Loucy (cell line): Measurements from ENCODE around the gene IFITM10.
A peak's percentile ranks its signal among the peaks of the same experiment; 100 is the strongest.

Experiments used
- H2AFZ ChIP-seq: fragments of 200-600 bp; sonication (generic); 2 replicates; pipeline ENCODE4 v1.6.0; 2016; ENCODE audit warnings: antibody characterized with exemption, mild to moderate bottlenecking, low read length, moderate library complexity
- H3F3A ChIP-seq: fragments of 200-600 bp; 2 replicates; pipeline ENCODE4 v1.6.0; 2016; ENCODE audit warnings: antibody characterized with exemption, low read depth, mild to moderate bottlenecking
- H3K27me3 ChIP-seq: fragments of 200-600 bp; sonication (generic); 2 replicates; pipeline ENCODE4 v1.6.1; 2014; ENCODE audit warnings: low read length, mild to moderate bottlenecking; ENCODE audit not compliant: insufficient read depth, poor library complexity, severe bottlenecking
- H3K36me3 ChIP-seq: fragments of 200-600 bp; sonication (generic); 2 replicates; pipeline ENCODE4 v1.6.1; 2016; ENCODE audit warnings: low read length; ENCODE audit not compliant: insufficient read depth
- H3K4me1 ChIP-seq: fragments of 200-600 bp; sonication (generic); 2 replicates; pipeline ENCODE4 v1.5.1; 2014; ENCODE audit warnings: low read length, mild to moderate bottlenecking; ENCODE audit not compliant: insufficient read depth, poor library complexity, severe bottlenecking
- H3K4me2 ChIP-seq: fragments of 200-600 bp; sonication (generic); 2 replicates; pipeline ENCODE4 v1.6.0; 2014; ENCODE audit warnings: antibody characterized with exemption, low read length, low read depth, mild to moderate bottlenecking; ENCODE audit not compliant: poor library complexity, severe bottlenecking
- H3K4me3 ChIP-seq: fragments of 200-600 bp; sonication (generic); 2 replicates; pipeline ENCODE4 v1.5.1; 2014; ENCODE audit warnings: low read length, mild to moderate bottlenecking, mixed read lengths; ENCODE audit not compliant: poor library complexity, severe bottlenecking
- H3K79me2 ChIP-seq: fragments of 200-600 bp; sonication (generic); 2 replicates; pipeline ENCODE4 v1.6.1; 2014; ENCODE audit warnings: low read length; ENCODE audit not compliant: insufficient read depth
- H3K9ac ChIP-seq: fragments of 200-600 bp; sonication (generic); 2 replicates; pipeline ENCODE4 v1.6.0; 2014; ENCODE audit warnings: mild to moderate bottlenecking, low read depth, low read length, moderate library complexity; ENCODE audit not compliant: poor library complexity, severe bottlenecking
- H3K9me2 ChIP-seq: fragments of 200-600 bp; sonication (generic); replicated peaks from 2 replicates; pipeline ENCODE4 v1.6.1; 2016; ENCODE audit warnings: low read depth, low read length, mixed read lengths
- H3K9me3 ChIP-seq: fragments of 200-600 bp; sonication (generic); 2 replicates; pipeline ENCODE4 v1.6.1; 2014; ENCODE audit warnings: mild to moderate bottlenecking, antibody characterized with exemption, low read length, low read depth; ENCODE audit not compliant: insufficient read depth
- H4K20me1 ChIP-seq: fragments of 200-600 bp; sonication (generic); 2 replicates; pipeline ENCODE4 v1.6.0; 2014; ENCODE audit warnings: antibody characterized with exemption, low read length, mild to moderate bottlenecking; ENCODE audit not compliant: insufficient read depth, poor library complexity, severe bottlenecking
- EZH2phosphoT487 ChIP-seq: fragments of 200-600 bp; IDR thresholded peaks from 2 replicates; pipeline ENCODE4 v1.6.1; 2018; ENCODE audit warnings: antibody characterized with exemption, mild to moderate bottlenecking, moderate library complexity, borderline replicate concordance
- TF ChIP-seq, protein P1 (sequence below): fragments of 200-600 bp; sonication (generic); conservative IDR thresholded peaks from 2 replicates; pipeline ENCODE4 v1.5.1; 2014; ENCODE audit warnings: mild to moderate bottlenecking, antibody characterized with exemption, low read length

Gene IFITM10

DNA sequence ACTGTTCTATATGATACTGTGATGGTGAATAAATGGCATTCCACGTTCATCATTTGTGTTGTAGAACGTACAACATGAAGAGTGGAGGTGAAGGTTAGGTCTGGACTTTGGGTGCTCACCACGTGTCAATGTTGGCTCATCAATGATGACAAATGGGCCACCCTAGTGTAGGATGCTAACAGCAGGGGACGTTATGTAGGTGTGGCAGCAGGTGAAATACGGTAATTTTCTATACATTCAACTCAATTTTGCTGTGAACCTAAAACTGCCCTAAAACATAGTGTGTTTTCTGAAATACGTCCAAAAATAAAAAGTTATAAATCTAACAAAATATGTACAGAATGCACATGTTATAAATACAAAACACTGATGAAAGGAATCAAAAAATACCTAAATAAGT lies 47.2 kb downstream of the IFITM10 start:
- H3K4me2 ChIP-seq, result no peak overlapping the region
- no peak overlapping the region for H3K4me3 ChIP-seq
- H3K9me2 ChIP-seq, result no peaks in the 10 kb centered on the region
- H4K20me1 ChIP-seq, result no peaks in the 10 kb centered on the region
- no peaks in the 10 kb centered on the region for H3K36me3 ChIP-seq
- H3K4me1 ChIP-seq, result peaks cover 63% of the 10 kb centered on the region
- peaks cover 29% of the 10 kb centered on the region for H3F3A ChIP-seq
- H3K9ac ChIP-seq, result no peak overlapping the region
- no peak overlapping the region for H2AFZ ChIP-seq
- no peaks in the 10 kb centered on the region for H3K79me2 ChIP-seq
- H3K9me3 ChIP-seq, result peaks cover 18% of the 10 kb centered on the region
- no peaks in the 10 kb centered on the region for H3K27me3 ChIP-seq
- TF ChIP-seq EZH2phosphoT487, result no peak

DNA sequence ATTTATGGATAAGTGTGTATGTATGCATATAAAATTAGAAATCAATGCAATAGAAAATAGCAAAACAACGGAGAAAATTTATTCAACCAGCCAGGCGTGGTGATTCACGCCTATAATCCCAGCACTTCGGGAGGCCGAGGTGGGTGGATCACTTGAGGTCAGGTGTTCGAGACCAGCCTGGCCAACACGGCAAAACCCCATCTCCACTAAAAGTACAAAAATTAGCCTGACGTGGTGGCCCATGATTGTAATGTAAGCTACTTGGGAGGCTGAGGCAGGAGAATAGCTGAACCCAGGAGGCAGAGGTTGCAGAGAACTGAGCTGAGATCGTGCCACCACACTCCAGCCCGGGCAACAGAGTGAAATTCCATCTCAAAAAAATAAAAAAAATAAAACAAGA lies 47.9 kb downstream of the IFITM10 start:
- H3K27me3 ChIP-seq, result no peaks in the 10 kb centered on the region
- TF ChIP-seq, protein P1, sequence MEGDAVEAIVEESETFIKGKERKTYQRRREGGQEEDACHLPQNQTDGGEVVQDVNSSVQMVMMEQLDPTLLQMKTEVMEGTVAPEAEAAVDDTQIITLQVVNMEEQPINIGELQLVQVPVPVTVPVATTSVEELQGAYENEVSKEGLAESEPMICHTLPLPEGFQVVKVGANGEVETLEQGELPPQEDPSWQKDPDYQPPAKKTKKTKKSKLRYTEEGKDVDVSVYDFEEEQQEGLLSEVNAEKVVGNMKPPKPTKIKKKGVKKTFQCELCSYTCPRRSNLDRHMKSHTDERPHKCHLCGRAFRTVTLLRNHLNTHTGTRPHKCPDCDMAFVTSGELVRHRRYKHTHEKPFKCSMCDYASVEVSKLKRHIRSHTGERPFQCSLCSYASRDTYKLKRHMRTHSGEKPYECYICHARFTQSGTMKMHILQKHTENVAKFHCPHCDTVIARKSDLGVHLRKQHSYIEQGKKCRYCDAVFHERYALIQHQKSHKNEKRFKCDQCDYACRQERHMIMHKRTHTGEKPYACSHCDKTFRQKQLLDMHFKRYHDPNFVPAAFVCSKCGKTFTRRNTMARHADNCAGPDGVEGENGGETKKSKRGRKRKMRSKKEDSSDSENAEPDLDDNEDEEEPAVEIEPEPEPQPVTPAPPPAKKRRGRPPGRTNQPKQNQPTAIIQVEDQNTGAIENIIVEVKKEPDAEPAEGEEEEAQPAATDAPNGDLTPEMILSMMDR, result no peak
- no peak for TF ChIP-seq EZH2phosphoT487

DNA sequence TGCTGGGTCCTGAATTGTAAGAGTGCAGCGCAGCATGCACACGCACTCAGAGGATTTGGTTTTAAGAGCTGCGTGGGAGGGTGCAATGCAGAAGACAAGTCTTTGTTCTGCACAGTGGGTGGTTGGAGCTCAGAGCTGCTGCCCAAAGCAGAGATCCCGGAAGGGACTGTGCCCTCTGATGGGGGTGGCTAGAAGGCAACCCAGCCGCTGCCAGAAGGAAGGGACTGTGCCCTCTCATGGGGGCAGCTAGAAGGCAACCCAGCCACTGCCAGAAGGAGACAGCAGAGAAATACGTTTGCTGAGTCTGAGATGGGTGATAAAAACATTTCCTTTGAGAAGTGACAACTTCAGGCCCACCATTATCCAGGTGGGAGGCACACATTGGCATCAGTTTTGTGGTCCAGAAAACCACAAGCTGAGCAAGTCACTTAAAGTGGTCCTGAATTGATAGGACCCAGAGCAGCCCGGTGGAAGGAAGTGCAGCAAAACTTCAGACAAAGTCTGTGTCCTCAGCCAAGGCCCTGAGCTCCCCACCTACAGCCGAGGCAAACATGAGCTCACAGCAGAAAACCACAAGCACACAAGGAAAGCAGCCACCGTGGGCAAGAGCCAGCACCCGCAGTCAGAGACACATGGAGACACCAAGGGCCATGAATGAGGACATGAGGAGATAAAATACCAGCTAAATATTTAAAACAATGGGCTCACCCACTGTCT lies 49.1 kb downstream of the IFITM10 start:
- Histone ChIP-seq H4K20me1 (no peaks in the 10 kb centered on the region), H3K36me3 (no peaks in the 10 kb centered on the region), H3K9me2 (no peaks in the 10 kb centered on the region), H3K27me3 (no peaks in the 10 kb centered on the region), H3K4me1 (peaks cover 56% of the 10 kb centered on the region), H3K4me2 (peak overlapping the region; percentile 75), H3K79me2 (no peaks in the 10 kb centered on the region), H3K9me3 (peaks cover 18% of the 10 kb centered on the region), H3K4me3 (peak overlapping the region; percentile 58), H3K9ac (peak overlapping the region; percentile 74), H3F3A (peaks cover 29% of the 10 kb centered on the region), H2AFZ (no peak overlapping the region)
- no peak for TF ChIP-seq EZH2phosphoT487
- TF ChIP-seq, protein P1, result peak; percentile 69

More for the DNA sequence above, 47.9 kb downstream of the IFITM10 start:
- H3K36me3 ChIP-seq, result no peaks in the 10 kb centered on the region
- H3K9ac ChIP-seq, result no peak overlapping the region
- no peaks in the 10 kb centered on the region for H3K79me2 ChIP-seq
- peaks cover 29% of the 10 kb centered on the region for H3F3A ChIP-seq
- H3K9me3 ChIP-seq, result peaks cover 18% of the 10 kb centered on the region
- H3K4me3 ChIP-seq, result no peak overlapping the region
- no peaks in the 10 kb centered on the region for H3K9me2 ChIP-seq
- no peak overlapping the region for H2AFZ ChIP-seq
- no peak overlapping the region for H3K4me2 ChIP-seq
- H4K20me1 ChIP-seq, result no peaks in the 10 kb centered on the region
- peaks cover 63% of the 10 kb centered on the region for H3K4me1 ChIP-seq

DNA sequence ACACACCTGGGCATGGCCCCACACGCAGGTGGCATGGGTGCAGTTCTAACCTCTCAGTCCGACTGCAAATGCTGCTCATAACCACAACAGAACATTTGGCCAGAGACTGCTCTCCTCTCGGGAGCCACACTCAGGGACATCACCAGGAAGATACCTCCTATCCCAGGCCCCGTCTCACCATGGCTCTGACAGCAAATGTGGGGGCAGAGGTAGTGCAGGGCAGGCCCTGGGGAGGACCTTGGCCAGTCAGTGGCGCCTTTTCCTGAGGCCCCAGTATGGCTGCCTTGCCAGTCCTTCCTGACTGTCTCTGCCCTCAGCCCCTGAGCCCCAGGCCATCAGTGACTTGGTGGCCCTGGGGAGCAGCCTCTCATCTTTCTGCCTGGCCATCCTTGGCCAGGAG lies 50.6 kb downstream of the IFITM10 start:
- Histone ChIP-seq H3K9me3 (peaks cover 18% of the 10 kb centered on the region), H3F3A (peaks cover 22% of the 10 kb centered on the region), H3K4me1 (peaks cover 46% of the 10 kb centered on the region), H3K9me2 (no peaks in the 10 kb centered on the region), H3K4me2 (no peak overlapping the region), H3K36me3 (no peaks in the 10 kb centered on the region), H3K27me3 (no peaks in the 10 kb centered on the region), H3K4me3 (no peak overlapping the region), H2AFZ (no peak overlapping the region), H3K79me2 (no peaks in the 10 kb centered on the region), H4K20me1 (no peaks in the 10 kb centered on the region), H3K9ac (peak overlapping the region; percentile 74)
- TF ChIP-seq, protein P1, result no peak
- no peak for TF ChIP-seq EZH2phosphoT487
